OCI-LY3 (cell line): Measurements from ENCODE around the gene TFPI.

Experiments used
- EZH2phosphoT487 ChIP-seq: fragments of 200-600 bp; shearing (Covaris generic); IDR thresholded peaks from 2 replicates; pipeline ENCODE4 v1.6.1; 2018; ENCODE audit warnings: antibody characterized with exemption, mixed run types, low read depth
- TF ChIP-seq, protein P1 (sequence below): fragments of 200-600, 300-600 bp; sonication (generic); IDR thresholded peaks from 2 replicates; pipeline ENCODE4 v1.5.1; 2014; ENCODE audit warnings: antibody characterized with exemption, low read length, low read depth

- TF ChIP-seq, protein P1, sequence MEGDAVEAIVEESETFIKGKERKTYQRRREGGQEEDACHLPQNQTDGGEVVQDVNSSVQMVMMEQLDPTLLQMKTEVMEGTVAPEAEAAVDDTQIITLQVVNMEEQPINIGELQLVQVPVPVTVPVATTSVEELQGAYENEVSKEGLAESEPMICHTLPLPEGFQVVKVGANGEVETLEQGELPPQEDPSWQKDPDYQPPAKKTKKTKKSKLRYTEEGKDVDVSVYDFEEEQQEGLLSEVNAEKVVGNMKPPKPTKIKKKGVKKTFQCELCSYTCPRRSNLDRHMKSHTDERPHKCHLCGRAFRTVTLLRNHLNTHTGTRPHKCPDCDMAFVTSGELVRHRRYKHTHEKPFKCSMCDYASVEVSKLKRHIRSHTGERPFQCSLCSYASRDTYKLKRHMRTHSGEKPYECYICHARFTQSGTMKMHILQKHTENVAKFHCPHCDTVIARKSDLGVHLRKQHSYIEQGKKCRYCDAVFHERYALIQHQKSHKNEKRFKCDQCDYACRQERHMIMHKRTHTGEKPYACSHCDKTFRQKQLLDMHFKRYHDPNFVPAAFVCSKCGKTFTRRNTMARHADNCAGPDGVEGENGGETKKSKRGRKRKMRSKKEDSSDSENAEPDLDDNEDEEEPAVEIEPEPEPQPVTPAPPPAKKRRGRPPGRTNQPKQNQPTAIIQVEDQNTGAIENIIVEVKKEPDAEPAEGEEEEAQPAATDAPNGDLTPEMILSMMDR: no peak
- TF ChIP-seq EZH2phosphoT487: no peak
These were observed 115.8 kb downstream of the TFPI start for GRCh38 chr2:187438455-187438854.
